CD14-positive monocyte (primary cell): ENCODE results near the gene TEKT4. TPM values are rescaled to one million over a fixed set of nuclear protein-coding genes. Genes with fewer than 3 reads are reported as not detected.

ENCODE experiments used
- DNase-seq, 3 donors: peaks; one replicate each; pipeline ENCODE4 v3.0.0-alpha.2; 2011 to 2022
- H2AFZ ChIP-seq: 2 replicates; pipeline ENCODE4 v1.6.0; 2012; ENCODE audit warnings: mild to moderate bottlenecking, low read depth, low read length, inconsistent platforms; ENCODE audit not compliant: insufficient read depth, poor library complexity, severe bottlenecking
- H3K27ac ChIP-seq, 2 donors: 1 replicate in 1 of 2; 2 replicates in 1 of 2; pipeline ENCODE4 v1.5.1; 2012 to 2013; ENCODE audit warnings: low read length in 2 of 2, control low read depth in 1 of 2, inconsistent platforms in 1 of 2, low read depth in 1 of 2, mild to moderate bottlenecking in 1 of 2
- H3K27me3 ChIP-seq, 2 donors: one replicate each; pipeline versions ENCODE4 v1.6.0 to v1.6.1; 2011 to 2013; ENCODE audit warnings: low read length in 2 of 2; ENCODE audit not compliant: control insufficient read depth in 2 of 2, insufficient read depth in 2 of 2
- H3K36me3 ChIP-seq, 2 donors: replicated peaks in 1 of 2; 1 replicate in 1 of 2; 2 replicates in 1 of 2; pipeline versions ENCODE4 v1.5.1 to v1.6.1; 2012 to 2013; ENCODE audit warnings: low read length in 2 of 2, control low read depth in 1 of 2, inconsistent platforms in 1 of 2, mild to moderate bottlenecking in 1 of 2; ENCODE audit not compliant: insufficient read depth in 2 of 2, control insufficient read depth in 1 of 2
- H3K4me1 ChIP-seq, 2 donors: 1 replicate in 1 of 2; 2 replicates in 1 of 2; pipeline versions ENCODE4 v1.5.1 to v1.6.1; 2012 to 2013; ENCODE audit warnings: low read length in 2 of 2, control low read depth in 1 of 2, inconsistent platforms in 1 of 2, mild to moderate bottlenecking in 1 of 2, moderate library complexity in 1 of 2; ENCODE audit not compliant: insufficient read depth in 2 of 2, control insufficient read depth in 1 of 2
- H3K4me2 ChIP-seq: replicated peaks from 2 replicates; pipeline ENCODE3; 2012; ENCODE audit warnings: low read length, moderate library complexity, mild to moderate bottlenecking; ENCODE audit not compliant: poor library complexity, severe bottlenecking; ENCODE audit errors: extremely low read depth
- H3K4me3 ChIP-seq, 3 experiments: fragments of 200-600 bp in 1 of 3; sonication (generic) in 1 of 3; replicated peaks in 1 of 3; 1 replicate in 2 of 3; 2 replicates in 1 of 3; pipeline ENCODE4 v1.5.1; 2011 to 2013; ENCODE audit warnings: low read length in 3 of 3, mild to moderate bottlenecking in 3 of 3, control low read depth in 2 of 3, low read depth in 2 of 3, inconsistent platforms in 1 of 3, moderate library complexity in 1 of 3
- H3K79me2 ChIP-seq: 2 replicates; pipeline ENCODE4 v1.6.0; 2012; ENCODE audit warnings: mild to moderate bottlenecking, control low read depth, inconsistent platforms, low read length, moderate library complexity; ENCODE audit not compliant: insufficient read depth
- H3K9ac ChIP-seq: 2 replicates; pipeline ENCODE4 v1.6.0; 2017; ENCODE audit warnings: low read length, mild to moderate bottlenecking; ENCODE audit not compliant: insufficient read depth, poor library complexity, severe bottlenecking
- H3K9me3 ChIP-seq, 2 donors: replicated peaks in 1 of 2; 1 replicate in 1 of 2; 2 replicates in 1 of 2; pipeline versions ENCODE4 v1.5.1 to v1.6.1; 2012 to 2013; ENCODE audit warnings: low read length in 2 of 2, control low read depth in 1 of 2; ENCODE audit not compliant: control insufficient read depth in 1 of 2, insufficient read depth in 1 of 2
- H4K20me1 ChIP-seq: 2 replicates; pipeline ENCODE4 v1.6.0; 2012; ENCODE audit warnings: mild to moderate bottlenecking, low read length, control low read depth, moderate library complexity; ENCODE audit not compliant: insufficient read depth
- H3K27ac Mint-ChIP-seq, 7 donors: one replicate each; pipeline ENCODE4 v1.8.0; 2020; ENCODE audit warnings: mild to moderate bottlenecking in 7 of 7, mixed read lengths in 7 of 7, moderate library complexity in 6 of 7, inconsistent platforms in 2 of 7
- H3K27me3 Mint-ChIP-seq, 3 donors: one replicate each; pipeline ENCODE4 v1.8.0; 2021 to 2022; ENCODE audit warnings: low read depth in 3 of 3, mild to moderate bottlenecking in 3 of 3, mixed read lengths in 3 of 3, moderate library complexity in 3 of 3, inconsistent platforms in 1 of 3
- H3K36me3 Mint-ChIP-seq, 2 donors: one replicate each; pipeline ENCODE4 v1.8.0; 2020; ENCODE audit warnings: mixed read lengths in 2 of 2, inconsistent platforms in 1 of 2, mild to moderate bottlenecking in 1 of 2
- H3K4me1 Mint-ChIP-seq: one replicate; pipeline ENCODE4 v1.8.0; 2020; ENCODE audit warnings: mild to moderate bottlenecking, mixed read lengths
- H3K4me3 Mint-ChIP-seq, 2 donors: one replicate each; pipeline ENCODE4 v1.8.0; 2020; ENCODE audit warnings: mild to moderate bottlenecking in 2 of 2, mixed read lengths in 2 of 2, moderate library complexity in 1 of 2
- H3K9me3 Mint-ChIP-seq, 7 donors: one replicate each; pipeline ENCODE4 v1.8.0; 2020 to 2022; ENCODE audit warnings: mixed read lengths in 7 of 7, mild to moderate bottlenecking in 6 of 7, moderate library complexity in 6 of 7, inconsistent platforms in 2 of 7
- CTCF ChIP-seq: fragments of 200-600 bp; IDR thresholded peaks from one replicate; pipeline ENCODE4 v1.8.0; 2022; ENCODE audit warnings: antibody characterized with exemption, mild to moderate bottlenecking
- WGBS: methylation state at CpG from one replicate; pipeline ENCODE4 v1.1.5; 2013; ENCODE audit warnings: missing lambda C conversion rate; ENCODE audit not compliant: insufficient coverage; 5-methylcytosine and 5-hydroxymethylcytosine counted together
- intact Hi-C, 2 donors: fragments of 100-400 bp; cut with micrococcal nuclease; formaldehyde crosslinking; loops; one replicate each; pipeline versions ENCODE4 v1.15.0 to v1.15.1; 2023
- polyA plus RNA-seq, 3 donors: library from polyadenylated mRNA; depleted of rRNA in 1 of 3; unstranded in 2 of 3; stranded (reverse) in 1 of 3; fragments of 300-500 nt in 2 of 3; fragments of >200 nt in 1 of 3; fragmentation: Illumina TruSeq in 2 of 3; gene quantifications; 1 replicate in 2 of 3; 2 replicates in 1 of 3; pipeline ENCODE4 v1.2.3, GENCODE V29; 2012 to 2021

TEKT4 gene
- polyA plus RNA-seq, 3 donors = not detected

GRCh38 chr2:94879314-94879981 lies 8.2 kb downstream of the TEKT4 start:
- Histone ChIP-seq H3K36me3 (no peaks in the 10 kb centered on the region), H3K27me3 (no peaks in the 10 kb centered on the region), H3K9me3 (no peaks in the 10 kb centered on the region), H3K4me2 (no peak overlapping the region), H3K4me3 (no peak overlapping the region), H3K9ac (no peak overlapping the region), H3K4me1 (no peaks in the 10 kb centered on the region), H4K20me1 (no peaks in the 10 kb centered on the region), H3K79me2 (no peaks in the 10 kb centered on the region), H3K27ac (no peak overlapping the region), H2AFZ (no peak overlapping the region)
- H3K4me1 Mint-ChIP-seq = no peaks in the 10 kb centered on the region
- 94% methylated on average over 4 of the region's 9 CpGs for WGBS
- no peak overlapping the region for H3K27ac Mint-ChIP-seq
- H3K36me3 Mint-ChIP-seq = no peaks in the 10 kb centered on the region
- intact Hi-C loops = no loop called here
- H3K4me3 Mint-ChIP-seq = no peak overlapping the region
- peaks cover 0 to 4% (median 2%) of the 10 kb centered on the region in 3 donors for H3K27me3 Mint-ChIP-seq
- H3K9me3 Mint-ChIP-seq = peaks cover 0 to 2% (median 0%) of the 10 kb centered on the region in 7 donors
- DNase-seq = no peak
- TF ChIP-seq CTCF = no peak

GRCh38 chr2:94879982-94880377 lies 8.8 kb downstream of the TEKT4 start:
- H3K4me1 ChIP-seq = no peaks in the 10 kb centered on the region
- 90% methylated on average over 11 of the region's 11 CpGs for WGBS
- H3K4me1 Mint-ChIP-seq = no peaks in the 10 kb centered on the region
- no peak overlapping the region for H2AFZ ChIP-seq
- no peaks in the 10 kb centered on the region for H4K20me1 ChIP-seq
- H3K27ac Mint-ChIP-seq = no peak overlapping the region
- TF ChIP-seq CTCF = no peak
- H3K9me3 Mint-ChIP-seq = peaks cover 0 to 2% (median 2%) of the 10 kb centered on the region in 7 donors
- H3K4me2 ChIP-seq = no peak overlapping the region
- no peak for DNase-seq
- no peaks in the 10 kb centered on the region for H3K36me3 ChIP-seq
- no peaks in the 10 kb centered on the region for H3K36me3 Mint-ChIP-seq
- H3K27me3 ChIP-seq = no peaks in the 10 kb centered on the region
- H3K9me3 ChIP-seq = no peaks in the 10 kb centered on the region
- no peak overlapping the region for H3K4me3 Mint-ChIP-seq
- H3K4me3 ChIP-seq = no peak overlapping the region
- intact Hi-C loops = no loop called here
- peaks cover 0 to 4% (median 2%) of the 10 kb centered on the region in 3 donors for H3K27me3 Mint-ChIP-seq
- H3K9ac ChIP-seq = no peak overlapping the region
- no peak overlapping the region for H3K27ac ChIP-seq
- no peaks in the 10 kb centered on the region for H3K79me2 ChIP-seq
